Endothelial cell of umbilical vein (primary cell): ENCODE data around the gene TAS2R39. TPM values are rescaled to one million over a fixed set of nuclear protein-coding genes. Genes with fewer than 3 reads are reported as not detected.

Source experiments
- BruUV-seq: library from RNA; stranded (reverse); fragments of 400-500 nt; replicated peaks from 2 replicates; lab custom pipeline; 2021; lab: Mats Ljungman, UMichigan
- CTCF ChIA-PET: fragments of 300-600, 350-600 bp; sonication (Branson Sonifier 250); formaldehyde crosslinking; loops from one replicate; lab custom pipeline; 2021; ENCODE audit warnings: antibody characterized with exemption, inconsistent platforms; lab: Charles Lee
- POLR2A ChIA-PET: fragments of 300-600, 350-600 bp; sonication (Branson Sonifier 250); formaldehyde crosslinking; loops from one replicate; lab custom pipeline; 2021; ENCODE audit warnings: antibody characterized with exemption, inconsistent platforms; lab: Charles Lee
- DNase-seq: peaks from one replicate; pipeline ENCODE4 v3.0.0-alpha.2; 2011; ENCODE audit warnings: low read depth, low spot score
- FAIRE-seq: peaks from 2 replicates; lab custom pipeline; 2011; peaks lifted over from hg19 to GRCh38; lab: Jason Lieb, UNC
- H2AFZ ChIP-seq: 2 replicates; pipeline ENCODE4 v1.6.0; 2012; ENCODE audit warnings: low read depth, low read length, control low read depth, inconsistent platforms
- H3K27ac ChIP-seq: 2 replicates; pipeline ENCODE4 v1.5.1; 2011; ENCODE audit warnings: low read depth, mild to moderate bottlenecking, control low read depth, low read length, moderate library complexity; ENCODE audit not compliant: insufficient read depth
- H3K27me3 ChIP-seq, 2 experiments: 2 replicates each; pipeline versions ENCODE4 v1.6.0 to v1.6.1; 2011; ENCODE audit warnings: low read length in 2 of 2, mixed read lengths in 1 of 2; ENCODE audit not compliant: control insufficient read depth in 2 of 2, insufficient read depth in 2 of 2
- H3K36me3 ChIP-seq, 2 experiments: 2 replicates in 1 of 2; 3 replicates in 1 of 2; pipeline ENCODE4 v1.5.1; 2011; ENCODE audit warnings: low read length in 2 of 2, mild to moderate bottlenecking in 1 of 2, moderate library complexity in 1 of 2; ENCODE audit not compliant: control insufficient read depth in 2 of 2, insufficient read depth in 2 of 2; ENCODE audit errors: extremely low read depth in 1 of 2
- H3K4me1 ChIP-seq: 3 replicates; pipeline ENCODE4 v1.5.1; 2011; ENCODE audit warnings: mild to moderate bottlenecking, low read length; ENCODE audit not compliant: control insufficient read depth, insufficient read depth; ENCODE audit errors: extremely low read depth
- H3K4me2 ChIP-seq: 2 replicates; pipeline ENCODE4 v1.6.1; 2011; ENCODE audit warnings: low read length, control low read depth, mixed read lengths; ENCODE audit not compliant: insufficient read depth
- H3K4me3 ChIP-seq, 3 experiments: fragments of 200-600 bp in 1 of 3; sonication (generic), shearing (Covaris generic) in 1 of 3; replicated peaks in 1 of 3; 2 replicates each; pipeline ENCODE4 v1.5.1; 2011 to 2016; ENCODE audit warnings: control low read depth in 3 of 3, low read length in 3 of 3, mild to moderate bottlenecking in 2 of 3, inconsistent platforms in 1 of 3, low read depth in 1 of 3, moderate library complexity in 1 of 3; ENCODE audit not compliant: insufficient read depth in 1 of 3
- H3K79me2 ChIP-seq: 2 replicates; pipeline ENCODE4 v1.6.0; 2012; ENCODE audit warnings: low read length, inconsistent platforms; ENCODE audit not compliant: control insufficient read depth, insufficient read depth
- H3K9ac ChIP-seq: replicated peaks from 2 replicates; pipeline ENCODE3; 2011; ENCODE audit warnings: low read length, control low read depth; ENCODE audit not compliant: insufficient read depth; ENCODE audit errors: extremely low read depth
- H3K9me1 ChIP-seq: replicated peaks from 3 replicates; pipeline ENCODE4 v1.6.0; 2011; ENCODE audit warnings: mild to moderate bottlenecking, low read length; ENCODE audit not compliant: control insufficient read depth, insufficient read depth; ENCODE audit errors: extremely low read depth
- H3K9me3 ChIP-seq: replicated peaks from 2 replicates; pipeline ENCODE4 v1.5.1; 2012; ENCODE audit warnings: low read length, inconsistent platforms; ENCODE audit not compliant: control insufficient read depth, insufficient read depth
- H4K20me1 ChIP-seq: replicated peaks from 2 replicates; pipeline ENCODE3; 2011; ENCODE audit warnings: mild to moderate bottlenecking, low read length; ENCODE audit not compliant: control insufficient read depth, insufficient read depth; ENCODE audit errors: extremely low read depth
- CTCF ChIP-seq, 2 donors: IDR thresholded peaks; 1 replicate in 1 of 2; 2 replicates in 1 of 2; pipeline ENCODE4 v1.5.1; 2011; ENCODE audit warnings: low read length in 2 of 2, mild to moderate bottlenecking in 2 of 2, moderate library complexity in 2 of 2, control low read depth in 1 of 2, inconsistent platforms in 1 of 2, low read depth in 1 of 2; ENCODE audit not compliant: insufficient read depth in 1 of 2; ENCODE audit errors: extremely low read depth in 1 of 2
- FOS ChIP-seq: IDR thresholded peaks from 2 replicates; pipeline ENCODE4 v1.6.1; 2011; ENCODE audit warnings: mild to moderate bottlenecking, low read length, moderate library complexity, borderline replicate concordance; ENCODE audit not compliant: insufficient read depth
- MYC ChIP-seq: IDR thresholded peaks from one replicate; pipeline ENCODE4 v1.6.1; 2011; ENCODE audit warnings: mild to moderate bottlenecking, low read depth, low read length
- POLR2AphosphoS5 ChIP-seq: IDR thresholded peaks from 2 replicates; pipeline ENCODE4 v1.6.1; 2012; ENCODE audit warnings: low read depth, mild to moderate bottlenecking, control low read depth, low read length, moderate library complexity; ENCODE audit not compliant: insufficient read depth
- dilution Hi-C: fragments of 300-500 bp; cut with MboI; formaldehyde crosslinking; loops from one replicate; pipeline ENCODE4 v1.15.0; 2019; ENCODE audit warnings: low sequenced_read_pairs; ENCODE audit not compliant: extremely low pct_ligation_motif_present
- intact Hi-C: fragments of 100-400 bp; cut with micrococcal nuclease; formaldehyde crosslinking; loops from one replicate; pipeline ENCODE4 v1.10.0; 2022
- polyA plus RNA-seq, 4 experiments: library from polyadenylated mRNA; depleted of rRNA in 3 of 4; stranded (reverse) in 3 of 4; unstranded in 1 of 4; fragments of >200 nt; gene quantifications; 2 replicates each; pipeline versions ENCODE4 v1.2.1 to v1.2.3, GENCODE V29; 2011 to 2012; ENCODE audit warnings: missing spikeins in 1 of 4
- total RNA-seq: library from RNA; stranded (reverse); gene quantifications from 2 replicates; pipeline ENCODE4 v1.2.3, GENCODE V29; 2021

TAS2R39 gene
- total and polyA plus RNA-seq, 2 donors (not counting 3 experiments of a cell fraction or from before 2014, with no cell fraction given): not detected

GRCh38 chr7:143229054-143229790 is 46.0 kb downstream of the TAS2R39 start:
- ChIA-PET CTCF (interaction anchor here (1.0 to 3.2 kb wide), 2 partner anchors 11 to 14 kb away, joined by 8 to 22 read pairs; no protein-coding TSS in a partner anchor), POLR2A (no interaction called here)
- no peaks in the 10 kb centered on the region for H3K9me3 ChIP-seq
- dilution Hi-C loops (no loop called here), intact Hi-C loops (no loop called here)
- no peak overlapping the region for H3K27ac ChIP-seq
- no peaks in the 10 kb centered on the region for H3K36me3 ChIP-seq
- no peak overlapping the region for H2AFZ ChIP-seq
- H3K4me2 ChIP-seq: no peak overlapping the region
- no peaks in the 10 kb centered on the region for H4K20me1 ChIP-seq
- no peak overlapping the region for H3K4me3 ChIP-seq
- no peak overlapping the region for H3K9ac ChIP-seq
- peaks cover 13 to 18% of the 10 kb centered on the region in 2 experiments for H3K27me3 ChIP-seq
- no TSS peak for BruUV-seq
- TF ChIP-seq MYC (no peak), CTCF (IDR thresholded peaks at IDR 0.05; ENCODE audit: extremely low read depth in 1 of 2, insufficient read depth in 1 of 2, low read depth in 1 of 2, low read length in 2 of 2) (no peak), POLR2AphosphoS5 (no peak), FOS (no peak)
- H3K4me1 ChIP-seq: no peaks in the 10 kb centered on the region
- no peaks in the 10 kb centered on the region for H3K79me2 ChIP-seq
- FAIRE-seq (no peak), DNase-seq (no peak)
- no peaks in the 10 kb centered on the region for H3K9me1 ChIP-seq
